K562 (cell line): ENCODE measurements around the gene FUBP3. TPM values are rescaled to one million over a fixed set of nuclear protein-coding genes. Genes with fewer than 3 reads are reported as not detected.

Experiments
- ARNT ChIP-seq, 2 experiments: fragments of 450-650 bp; IDR thresholded peaks; 2 replicates each; pipeline ENCODE4 v1.6.1; 2016; ENCODE audit warnings: mild to moderate bottlenecking in 1 of 2
- C11orf30 ChIP-seq: fragments of 450-650 bp; IDR thresholded peaks from 2 replicates; pipeline ENCODE4 v1.6.1; 2016; ENCODE audit warnings: low read depth, mild to moderate bottlenecking
- CBFA2T2 ChIP-seq: fragments of 450-650 bp; conservative IDR thresholded peaks from 2 replicates; pipeline ENCODE4 v1.6.1; 2017; ENCODE audit warnings: mild to moderate bottlenecking
- CBFA2T3 ChIP-seq: fragments of 450-650 bp; IDR thresholded peaks from 2 replicates; pipeline ENCODE4 v1.6.1; 2017
- EP400 ChIP-seq: fragments of 450-650 bp; IDR thresholded peaks from 2 replicates; pipeline ENCODE4 v1.6.1; 2017; ENCODE audit warnings: antibody characterized with exemption, mild to moderate bottlenecking, moderate library complexity
- ERF ChIP-seq: fragments of 450-650 bp; formaldehyde crosslinking; IDR thresholded peaks from 2 replicates; pipeline ENCODE4 v1.4.0; 2020; ENCODE audit warnings: mild to moderate bottlenecking, mixed read lengths
- ETS1 ChIP-seq: conservative IDR thresholded peaks from 2 replicates; pipeline ENCODE4 v1.6.1; 2011; ENCODE audit warnings: low read depth, mild to moderate bottlenecking, low read length; ENCODE audit not compliant: control insufficient read depth
- NCOA1 ChIP-seq: fragments of 450-650 bp; IDR thresholded peaks from 2 replicates; pipeline ENCODE4 v1.6.1; 2016; ENCODE audit warnings: low read depth
- NCOR1 ChIP-seq: fragments of 450-650 bp; IDR thresholded peaks from 2 replicates; pipeline ENCODE4 v1.6.1; 2016; ENCODE audit warnings: mild to moderate bottlenecking, moderate library complexity
- NFRKB ChIP-seq: fragments of 450-650 bp; IDR thresholded peaks from 2 replicates; pipeline ENCODE4 v1.6.1; 2016; ENCODE audit warnings: low read depth
- PHF20 ChIP-seq: fragments of 450-650 bp; IDR thresholded peaks from 2 replicates; pipeline ENCODE4 v1.6.1; 2018; ENCODE audit not compliant: partially characterized antibody
- SMAD4 ChIP-seq: fragments of 250-450 bp; sonication (Bioruptor Pico); conservative IDR thresholded peaks from 2 replicates; pipeline ENCODE4 v1.8.0; 2021; ENCODE audit warnings: inconsistent platforms, mild to moderate bottlenecking, moderate library complexity
- TEAD4 ChIP-seq, 2 experiments: sonication (generic) in 1 of 2; formaldehyde crosslinking in 1 of 2; IDR thresholded peaks; 2 replicates each; pipeline versions ENCODE4 v1.6.1 to v1.8.0; 2012 to 2022; ENCODE audit warnings: borderline replicate concordance in 1 of 2, inconsistent platforms in 1 of 2, low read length in 1 of 2, mild to moderate bottlenecking in 1 of 2, missing genetic modification reagents in 1 of 2
- THAP12 ChIP-seq: fragments of 250-450 bp; sonication (Bioruptor Pico); IDR thresholded peaks from 2 replicates; pipeline ENCODE4 v1.9.0; 2021; ENCODE audit warnings: mild to moderate bottlenecking, inconsistent platforms
- ZBTB12 ChIP-seq: fragments of 250-450 bp; sonication (Bioruptor Pico); IDR thresholded peaks from 2 replicates; pipeline ENCODE4 v1.4.0; 2020
- ZNF282 ChIP-seq: sonication (generic); formaldehyde crosslinking; IDR thresholded peaks from 2 replicates; pipeline ENCODE4 v1.8.1; 2023; ENCODE audit warnings: missing genetic modification reagents
- ZNF589 ChIP-seq: fragments of 200-800 bp; sonication (Bioruptor generic); IDR thresholded peaks from 2 replicates; pipeline ENCODE4 v1.6.1; 2016; ENCODE audit warnings: low read depth, missing genetic modification characterization, missing compliant biosample characterization
- ZNF766 ChIP-seq: fragments of 200-800 bp; sonication (Bioruptor generic); conservative IDR thresholded peaks from 2 replicates; pipeline ENCODE4 v1.6.1; 2016; ENCODE audit warnings: missing genetic modification characterization, missing compliant biosample characterization
- polyA plus RNA-seq, 8 experiments: library from polyadenylated mRNA; depleted of rRNA in 4 of 8; stranded (reverse) in 5 of 8; unstranded in 3 of 8; fragments of >200 nt; fragmentation: Nextera tagmentation in 2 of 8; fragmentation: Illumina TruSeq in 1 of 8; extraction: Ambion mirVana in 2 of 8; extraction: Trizol in 1 of 8; gene quantifications; 2 replicates each; pipeline versions ENCODE4 v1.2.1 to v1.2.3, GENCODE V29; 2011 to 2014; ENCODE audit warnings: inconsistent platforms in 1 of 8, missing spikeins in 1 of 8
- total RNA-seq, 7 experiments: library from RNA; depleted of rRNA in 6 of 7; stranded (reverse); fragments of >200 nt in 6 of 7; fragmentation: Illumina TruSeq in 2 of 7; extraction: Trizol in 2 of 7; gene quantifications; 2 replicates each; pipeline versions ENCODE4 v1.2.1 to v1.2.3, GENCODE V29; 2011 to 2021; ENCODE audit warnings: low replicate concordance in 1 of 7
- TF ChIP-seq, protein P1 (sequence below): fragments of 450-650 bp; IDR thresholded peaks from 2 replicates; pipeline ENCODE4 v1.6.1; 2016; ENCODE audit warnings: antibody characterized with exemption

The FUBP3 gene
- total and polyA plus RNA-seq, 9 of the 15 experiments (the other 6 are each of a cell fraction or from before 2014, with no cell fraction given), result 3.0 to 64.0 (median 48.1) TPM

DNA sequence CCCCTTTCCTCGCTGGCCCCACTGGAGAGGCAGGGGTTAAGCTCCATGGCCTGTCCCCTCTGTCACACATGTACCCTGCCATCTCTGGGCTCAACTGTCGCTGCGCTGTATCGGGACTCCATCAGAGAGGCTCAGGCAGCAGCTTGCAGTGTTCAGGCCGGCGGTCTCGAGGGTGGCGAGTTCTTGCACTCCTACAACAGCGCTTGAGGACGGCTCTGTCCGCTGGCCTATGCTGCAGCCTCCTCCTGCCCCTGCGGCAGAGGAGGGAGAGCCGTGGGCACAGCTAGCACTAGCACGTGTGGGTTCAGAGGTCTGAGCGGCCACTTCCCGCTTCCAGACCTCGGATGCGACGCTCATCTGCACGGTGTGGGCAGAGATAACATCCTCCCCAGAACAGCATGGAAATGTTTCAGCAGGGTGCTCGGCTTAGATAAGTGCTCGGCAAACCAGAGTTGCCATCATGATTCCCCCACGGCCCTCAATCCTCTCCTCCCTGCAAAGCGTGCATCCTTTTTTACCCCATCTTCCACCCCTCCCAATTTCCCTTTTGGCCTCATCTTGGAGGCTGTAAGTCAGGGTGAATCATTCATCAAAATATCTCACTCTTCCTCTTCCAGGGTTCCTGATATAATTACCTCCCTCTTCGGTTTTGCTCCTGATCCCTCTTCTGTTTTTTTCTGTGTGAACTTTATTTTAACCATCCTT is 41.9 kb upstream of the FUBP3 start (continued):
- peak; percentile 37; the same call in 1 of the 2 replicates for TF ChIP-seq ZBTB12 (CRISPR knock-in tag)
- peak; percentile 82; the same call in 1 of the 2 replicates for TF ChIP-seq ETS1
- peak; percentile 80 for TF ChIP-seq EP400
- TF ChIP-seq TEAD4 (IDR thresholded peaks at IDR 0.05; ENCODE audit: low read length), result peak; percentile 98
- no peak for TF ChIP-seq TEAD4 (CRISPR knock-in tag; IDR thresholded peaks at IDR 0.05; ENCODE audit: borderline replicate concordance)
- TF ChIP-seq NCOA1, result peak; percentile 87; the same call in 1 of the 2 replicates
- TF ChIP-seq, protein P1, sequence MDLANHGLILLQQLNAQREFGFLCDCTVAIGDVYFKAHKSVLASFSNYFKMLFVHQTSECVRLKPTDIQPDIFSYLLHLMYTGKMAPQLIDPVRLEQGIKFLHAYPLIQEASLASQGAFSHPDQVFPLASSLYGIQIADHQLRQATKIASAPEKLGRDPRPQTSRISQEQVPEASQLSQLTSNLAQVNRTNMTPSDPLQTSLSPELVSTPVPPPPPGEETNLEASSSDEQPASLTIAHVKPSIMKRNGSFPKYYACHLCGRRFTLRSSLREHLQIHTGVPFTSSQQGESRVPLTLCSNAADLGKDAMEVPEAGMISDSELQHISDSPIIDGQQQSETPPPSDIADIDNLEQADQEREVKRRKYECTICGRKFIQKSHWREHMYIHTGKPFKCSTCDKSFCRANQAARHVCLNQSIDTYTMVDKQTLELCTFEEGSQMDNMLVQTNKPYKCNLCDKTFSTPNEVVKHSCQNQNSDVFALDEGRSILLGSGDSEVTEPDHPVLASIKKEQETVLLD, result peak; percentile 94
- TF ChIP-seq NFRKB, result peak; percentile 44
- peak; percentile 65; the same call in 1 of the 2 replicates for TF ChIP-seq THAP12 (CRISPR knock-in tag)
- TF ChIP-seq NCOR1, result peak; percentile 98
- peak; percentile 46 for TF ChIP-seq PHF20
- TF ChIP-seq ZNF589 (CRISPR knock-in tag), result peak; percentile 94
- peak; percentile 99 for TF ChIP-seq CBFA2T3
- no peak for TF ChIP-seq C11orf30
- peak; percentile 85 to 90; a peak in 3 of 4 replicates for TF ChIP-seq ARNT (IDR thresholded peaks at IDR 0.05)
- peak; percentile 98 for TF ChIP-seq CBFA2T2
- peak; percentile 97 for TF ChIP-seq SMAD4 (CRISPR knock-in tag)
- TF ChIP-seq ERF, result peak; percentile 89; the same call in 1 of the 2 replicates
- TF ChIP-seq ZNF766 (CRISPR knock-in tag), result peak; percentile 91
- TF ChIP-seq ZNF282 (CRISPR knock-in tag), result no peak
